GM18520 (cell line): ENCODE data around the gene APBB2.
A peak's percentile ranks its signal among the peaks of the same experiment; 100 is the strongest.
"Not testable (repeated sequence)": the region's sequence is repeated elsewhere in the genome, so short reads cannot be mapped to it uniquely, and the experiment has no call there.

ENCODE experiments used
- ATAC-seq: cut with Tn5 transposase; IDR thresholded peaks from one replicate; pipeline ENCODE4 v1.9.1; 2021; ENCODE audit not compliant: unreplicated experiment

APBB2 gene

DNA sequence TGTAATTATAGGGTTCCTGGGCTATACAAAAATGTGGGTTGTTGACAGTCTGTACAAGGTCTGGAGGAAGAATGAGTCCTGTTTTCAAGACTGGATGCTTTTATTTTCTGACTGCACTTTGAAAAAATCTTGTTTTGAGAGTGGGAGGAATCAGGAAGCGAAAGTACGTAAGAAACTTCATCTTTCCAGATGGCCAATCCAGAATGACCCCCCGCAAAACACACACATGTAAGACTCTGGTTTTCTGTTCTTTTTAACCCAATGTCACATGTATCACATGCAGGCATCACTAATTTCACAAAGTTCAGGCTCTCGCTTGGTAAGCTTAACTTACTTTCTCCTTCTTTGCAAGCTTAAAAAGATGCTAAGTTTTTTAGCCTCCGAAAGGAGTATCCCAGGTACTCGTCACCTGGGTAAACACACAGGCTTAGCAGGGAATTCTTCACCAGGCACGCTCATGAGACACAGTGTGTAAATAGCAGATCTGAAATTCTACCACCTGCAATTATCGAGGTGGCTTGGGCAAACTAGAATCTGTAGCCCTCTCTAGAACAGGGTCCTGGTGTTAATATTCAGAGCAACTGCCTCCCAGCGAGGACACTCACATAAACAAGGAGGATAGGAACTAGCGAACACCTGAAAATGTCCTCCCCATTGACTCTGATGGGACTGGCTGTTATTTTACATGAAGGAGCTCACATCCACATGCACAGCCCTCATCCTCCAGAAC lies 373.9 kb downstream of the APBB2 start:
- ATAC-seq: no peak

DNA sequence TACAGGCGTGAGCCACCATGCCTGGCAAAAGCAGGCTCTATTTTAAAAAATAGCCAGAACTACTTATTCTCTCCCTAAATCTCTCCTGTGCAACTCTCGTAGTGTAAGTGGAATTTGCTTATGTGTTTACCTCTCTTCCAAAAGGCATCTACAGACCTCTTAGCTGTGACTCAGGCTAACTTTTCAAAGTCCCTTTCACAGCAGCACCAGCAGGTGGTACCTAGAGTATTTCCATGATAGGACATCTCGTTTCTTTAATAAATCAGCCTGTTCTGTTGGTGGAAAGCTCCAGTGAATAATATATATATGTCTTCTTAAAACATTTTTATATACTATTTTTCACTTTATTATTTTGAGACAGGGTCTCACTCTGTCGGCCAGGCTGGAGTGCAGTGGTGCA lies 375.6 kb downstream of the APBB2 start:
- no peak for ATAC-seq

DNA sequence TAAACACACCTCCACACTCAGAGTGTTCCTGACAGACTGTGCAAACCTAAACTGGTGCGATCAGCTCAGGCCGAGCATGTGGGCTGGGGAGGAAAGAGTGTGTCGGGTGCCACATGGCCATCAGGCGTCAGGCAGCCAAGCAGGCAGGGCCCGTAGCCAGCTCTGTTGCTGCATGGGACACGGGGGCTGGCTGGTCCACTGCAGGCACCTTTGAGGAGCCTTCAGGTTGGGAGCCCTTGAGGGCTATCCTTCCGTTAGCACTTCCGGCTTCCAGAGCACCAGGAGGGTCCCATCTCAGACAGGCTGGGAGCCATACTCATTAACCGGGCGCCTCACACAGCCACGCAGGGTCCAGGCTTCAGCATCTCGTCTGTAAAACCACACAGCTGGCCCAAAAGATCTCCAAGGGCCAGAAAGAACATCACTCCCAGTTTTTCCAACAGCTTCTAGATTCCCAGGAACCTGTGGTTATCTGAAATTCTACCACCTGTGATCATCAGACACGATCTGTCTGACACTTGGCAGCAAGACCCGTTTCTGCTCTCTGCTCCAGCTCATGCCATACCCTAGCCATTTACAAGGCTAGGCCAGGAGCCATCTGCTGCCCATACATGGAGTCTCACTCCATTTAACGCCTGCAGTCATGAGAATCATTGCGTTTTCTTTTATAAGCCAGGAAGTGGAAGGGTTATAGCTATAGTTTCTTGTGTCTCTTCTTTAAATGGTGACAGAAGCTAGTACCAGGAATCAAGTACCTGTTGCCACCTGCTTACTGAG lies 377.1 kb downstream of the APBB2 start:
- ATAC-seq: no peak

DNA sequence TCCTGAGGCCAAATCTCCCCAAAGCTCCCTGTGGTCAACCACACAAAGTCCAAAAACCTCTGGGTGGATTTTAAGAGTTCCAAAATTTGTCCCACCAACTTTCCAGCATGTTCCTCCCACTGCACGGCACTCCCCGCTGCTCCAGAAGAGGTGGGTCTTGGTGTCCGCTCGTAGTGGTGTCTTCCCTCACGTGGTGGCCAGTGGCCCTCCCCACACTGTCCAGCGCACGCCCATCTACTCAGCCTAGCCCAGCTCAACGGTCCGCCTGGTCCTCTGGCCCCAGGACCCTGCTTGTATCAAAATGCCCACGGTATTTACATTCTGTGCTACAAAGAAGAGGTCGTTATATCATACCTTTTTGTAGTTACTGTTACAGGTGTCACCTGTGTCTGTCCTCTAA lies 381.1 kb downstream of the APBB2 start:
- ATAC-seq: no peak

DNA sequence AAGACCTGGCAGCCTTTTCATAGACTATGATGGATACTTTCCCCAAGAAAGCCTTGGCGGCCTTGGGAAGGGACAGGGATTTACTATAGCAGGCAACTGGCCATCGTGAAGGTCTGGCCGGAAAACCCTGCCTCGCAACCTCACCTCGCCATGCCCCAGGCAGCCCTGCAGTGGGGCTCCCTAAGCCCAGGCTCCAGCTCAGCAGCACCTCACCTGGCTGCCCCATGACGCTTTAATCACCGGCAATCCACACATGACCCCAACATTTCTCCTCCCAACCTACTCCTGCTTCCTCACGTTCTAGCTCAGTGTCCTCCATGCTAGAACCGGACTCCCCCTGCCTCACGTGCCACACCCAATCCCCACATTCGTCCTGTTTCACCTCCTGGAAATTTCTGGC lies 382.2 kb downstream of the APBB2 start:
- no peak for ATAC-seq

DNA sequence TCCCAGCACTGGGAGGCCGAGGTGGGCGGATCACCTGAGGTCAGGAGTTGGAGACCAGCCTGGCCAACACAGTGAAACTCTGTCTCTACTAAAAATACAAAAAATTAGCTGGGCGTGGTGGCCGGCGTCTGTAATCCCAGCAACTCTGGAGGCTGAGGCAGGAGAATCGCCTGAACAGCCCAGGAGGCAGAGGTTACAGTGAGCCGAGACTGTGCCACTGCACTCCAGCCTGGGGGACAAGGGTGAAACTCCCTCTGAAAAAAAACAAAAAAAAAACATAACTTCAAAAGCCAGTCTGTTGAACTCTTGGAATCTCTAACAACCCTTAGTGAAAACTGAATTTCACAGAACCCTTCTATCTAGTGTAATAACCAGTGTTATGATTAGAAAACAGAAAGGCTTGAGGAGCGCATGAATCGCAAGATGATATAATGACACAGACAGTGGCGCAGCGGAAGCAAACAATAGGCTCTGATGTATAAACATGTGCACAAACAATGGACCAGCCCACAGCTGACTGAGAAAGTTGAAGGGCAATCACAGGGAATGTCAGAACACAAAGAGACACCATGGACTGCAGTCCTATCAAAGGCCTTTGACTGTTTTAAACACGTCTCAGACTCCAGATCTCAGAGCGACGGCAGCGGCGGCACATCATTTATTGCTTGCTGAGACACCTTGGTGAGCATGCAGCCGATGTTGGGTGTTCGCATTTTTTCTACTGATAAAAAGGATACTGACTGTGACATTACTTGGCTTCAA lies 383.0 kb downstream of the APBB2 start:
- ATAC-seq: no peak

DNA sequence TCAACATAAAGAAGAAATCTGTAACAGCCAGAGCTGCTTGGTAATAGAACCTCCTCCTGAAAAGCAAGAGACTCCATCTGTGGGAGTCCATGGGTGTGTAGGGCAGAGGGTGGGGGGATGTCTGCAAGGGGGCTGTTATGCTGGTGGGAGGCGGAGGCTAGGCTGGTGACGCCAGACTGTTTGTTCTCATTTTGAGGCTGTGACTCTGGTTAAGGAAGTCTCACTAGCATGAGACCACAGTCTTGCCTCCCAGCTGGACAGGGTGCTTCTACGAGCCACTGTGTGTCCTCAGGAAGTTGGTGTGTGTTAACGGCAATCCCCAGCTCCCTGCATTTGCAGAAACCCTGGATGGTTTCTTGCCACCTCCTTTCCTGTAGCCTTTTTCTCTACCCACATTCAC lies 384.8 kb downstream of the APBB2 start:
- no peak for ATAC-seq

DNA sequence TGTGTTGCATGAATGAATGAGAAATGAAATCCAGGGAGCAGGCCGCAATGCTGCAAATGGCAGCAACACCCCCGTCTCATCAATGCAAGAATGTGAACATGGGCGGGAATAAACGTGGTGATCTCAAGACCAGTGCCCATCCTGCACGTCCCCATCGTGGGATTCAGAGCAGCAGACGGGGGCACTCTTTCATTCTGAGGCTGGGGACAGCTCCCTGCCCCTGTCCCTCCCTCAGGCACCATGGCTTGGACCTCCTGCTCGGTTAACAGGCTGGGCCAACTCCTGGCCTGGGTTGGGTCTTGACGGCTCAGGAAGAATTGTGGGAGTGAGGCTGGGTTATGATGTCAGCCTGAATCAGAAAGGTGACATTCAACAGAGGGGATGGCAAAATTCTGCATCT lies 385.7 kb downstream of the APBB2 start:
- ATAC-seq: no peak

DNA sequence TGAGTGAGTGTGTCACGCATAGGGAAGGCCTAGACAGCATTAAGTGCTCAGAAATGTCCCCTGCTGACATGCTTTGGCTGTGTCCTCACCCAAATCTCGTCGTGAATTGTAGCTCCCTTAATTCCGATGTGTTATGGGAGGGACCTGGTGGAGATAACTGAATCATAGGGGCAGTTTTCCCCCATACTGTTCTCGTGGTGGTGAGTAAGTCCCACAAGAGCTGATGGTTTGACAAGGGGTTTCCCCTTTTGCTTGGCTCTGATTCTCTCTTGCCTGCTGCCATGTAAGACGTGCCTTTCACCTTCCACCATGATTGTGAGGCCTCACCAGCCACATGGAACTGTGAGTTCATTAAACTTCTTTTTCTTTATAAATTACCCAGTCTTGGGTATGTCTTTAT lies 386.6 kb downstream of the APBB2 start:
- no peak for ATAC-seq

DNA sequence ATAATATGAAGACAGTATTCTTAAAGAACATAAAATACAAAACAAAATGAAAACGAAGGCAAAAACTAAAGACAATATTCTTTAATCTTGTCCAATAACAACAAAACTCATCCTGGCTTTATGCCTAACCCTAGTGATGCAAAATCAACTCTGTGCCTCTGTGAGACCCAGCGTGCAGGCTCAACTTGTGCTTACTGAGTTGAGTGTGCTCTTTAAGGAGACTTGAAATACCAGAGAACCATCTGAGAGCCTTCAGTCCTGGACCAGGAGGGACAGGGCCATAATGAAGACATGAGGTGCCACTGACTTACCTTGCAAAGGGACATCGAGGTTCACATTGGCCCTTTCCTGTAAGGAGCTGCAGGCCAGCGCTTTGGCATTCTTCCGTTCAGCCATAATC lies 387.5 kb downstream of the APBB2 start:
- no peak for ATAC-seq

DNA sequence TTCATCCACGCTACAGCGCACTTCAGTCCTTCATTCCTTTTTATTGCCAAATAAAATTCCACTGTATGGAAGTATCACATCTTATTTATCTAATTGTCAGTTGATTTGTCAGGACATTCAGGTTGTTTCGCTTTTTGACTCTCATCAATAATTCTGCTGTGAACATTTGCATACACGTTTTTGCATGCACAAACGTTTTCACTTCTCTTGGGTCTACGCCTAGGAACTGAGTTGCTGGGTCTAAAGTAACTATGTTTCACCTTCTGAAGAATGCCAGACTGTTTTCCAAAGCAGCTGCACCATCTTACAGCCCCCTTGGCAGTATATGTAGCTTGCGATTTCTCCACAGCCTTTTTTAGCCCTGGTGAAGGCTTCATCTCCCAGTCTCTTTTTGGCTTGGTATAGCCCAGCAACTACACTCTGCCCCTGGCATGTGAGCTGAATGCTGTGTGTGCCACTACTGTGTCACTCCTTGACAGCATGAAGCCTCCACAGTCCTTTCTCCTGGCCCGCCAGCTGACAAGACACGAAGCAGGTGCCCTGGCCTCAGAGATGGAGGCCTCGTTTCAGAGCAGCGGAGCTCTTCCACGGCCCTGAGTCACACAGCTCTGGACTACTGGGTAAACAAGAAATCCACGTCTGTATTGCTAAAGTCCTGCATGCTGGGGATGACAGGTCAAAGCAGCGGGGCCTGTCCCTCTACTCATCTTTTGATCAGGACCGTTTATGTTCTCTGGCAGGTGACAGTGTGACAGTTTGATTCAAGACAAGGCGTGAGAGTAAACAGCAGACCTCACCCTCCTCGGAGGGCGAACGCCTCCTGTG lies 389.1 kb downstream of the APBB2 start:
- ATAC-seq: no peak

DNA sequence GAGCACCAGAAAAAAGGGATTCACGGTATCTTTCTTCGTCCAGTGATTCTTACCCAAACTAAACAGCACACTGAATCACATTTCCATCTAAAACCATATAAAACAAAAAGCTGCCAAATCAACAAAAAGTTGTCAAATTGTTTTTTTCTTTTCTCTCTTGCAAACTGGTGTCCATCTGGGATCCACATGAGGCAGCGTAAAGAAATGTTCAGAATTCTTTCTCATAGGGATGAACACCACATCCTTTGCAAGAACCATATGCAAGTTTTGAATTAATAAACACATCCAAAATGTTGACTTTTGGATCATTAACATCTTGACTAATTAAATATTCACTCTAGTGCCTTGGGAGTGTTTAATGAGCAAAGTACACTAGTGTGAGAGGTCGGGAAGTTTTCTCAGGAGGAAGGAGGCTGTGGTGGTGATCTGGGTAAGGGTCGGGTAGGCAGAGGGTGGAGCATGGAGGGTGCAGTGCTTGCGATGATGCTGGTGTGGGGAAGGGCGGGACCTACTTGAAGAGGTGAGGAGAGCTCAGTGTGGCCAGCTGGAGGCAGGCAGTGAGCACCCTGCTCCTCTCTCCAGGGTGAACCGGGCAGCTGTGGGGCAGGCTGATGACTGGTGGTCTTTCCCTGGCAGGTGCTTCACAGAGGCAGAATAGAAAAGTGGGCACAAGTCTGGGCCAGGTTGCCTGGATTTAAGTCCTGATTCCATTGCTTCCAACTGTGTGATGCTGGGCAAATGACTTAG lies 391.7 kb downstream of the APBB2 start:
- ATAC-seq: no peak

DNA sequence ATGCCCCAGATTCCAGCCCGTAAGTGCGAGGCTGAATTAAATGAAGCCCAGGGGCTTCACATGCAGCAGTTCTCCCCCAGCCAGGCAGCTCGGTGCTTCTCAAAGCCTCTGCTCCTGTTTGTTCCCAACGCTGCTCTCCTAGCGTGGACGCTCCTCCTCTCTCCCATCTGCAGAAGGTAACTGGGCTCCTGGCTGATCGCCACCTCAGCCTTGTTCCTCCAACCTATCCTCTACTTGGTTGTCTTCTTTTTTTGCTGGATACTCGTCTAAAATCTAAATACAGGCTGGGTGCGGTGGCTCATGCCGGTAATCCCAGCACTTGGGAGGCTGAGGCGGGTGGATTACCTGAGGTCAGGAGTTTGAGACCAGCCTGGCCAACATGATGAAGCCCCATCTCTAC lies 394.2 kb downstream of the APBB2 start:
- ATAC-seq: no peak

DNA sequence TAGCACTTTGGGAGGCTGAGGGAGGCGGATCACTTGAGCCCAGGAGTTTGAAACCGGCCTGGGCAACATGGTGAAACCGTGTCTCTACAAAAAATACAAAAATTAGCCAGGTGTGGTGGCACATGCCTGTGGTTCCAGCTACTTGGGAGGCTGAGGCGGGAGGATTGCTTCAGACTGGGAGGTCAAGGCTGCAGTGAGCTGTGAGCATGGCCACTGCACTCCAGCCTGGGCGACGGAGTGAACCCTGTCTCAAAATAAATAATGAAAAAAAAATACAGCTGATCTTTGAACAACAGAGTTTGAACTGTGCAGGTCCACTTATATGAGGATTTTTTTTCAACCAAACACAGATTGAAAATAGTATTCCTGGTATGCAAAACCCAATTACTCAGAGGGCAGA lies 397.2 kb downstream of the APBB2 start:
- ATAC-seq: not testable (repeated sequence)

DNA sequence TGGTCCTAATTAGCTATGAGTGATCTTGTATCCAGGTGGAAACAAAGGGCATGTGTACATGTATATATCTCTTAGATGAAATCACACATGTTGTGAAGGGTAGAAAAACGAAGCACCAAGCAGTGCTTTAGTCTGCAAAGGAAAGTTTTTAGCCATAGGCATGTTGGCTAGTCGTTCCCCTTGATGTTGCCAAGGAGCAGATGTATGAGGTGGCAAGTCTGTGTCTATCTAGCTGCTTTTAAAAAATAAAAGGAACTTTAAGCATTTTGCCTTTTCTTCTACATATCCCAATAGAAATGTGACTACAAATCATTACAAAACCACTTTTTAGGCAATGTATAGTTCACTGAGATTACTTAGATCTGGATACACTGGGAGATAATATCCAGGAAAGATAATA lies 401.5 kb downstream of the APBB2 start:
- no peak for ATAC-seq

DNA sequence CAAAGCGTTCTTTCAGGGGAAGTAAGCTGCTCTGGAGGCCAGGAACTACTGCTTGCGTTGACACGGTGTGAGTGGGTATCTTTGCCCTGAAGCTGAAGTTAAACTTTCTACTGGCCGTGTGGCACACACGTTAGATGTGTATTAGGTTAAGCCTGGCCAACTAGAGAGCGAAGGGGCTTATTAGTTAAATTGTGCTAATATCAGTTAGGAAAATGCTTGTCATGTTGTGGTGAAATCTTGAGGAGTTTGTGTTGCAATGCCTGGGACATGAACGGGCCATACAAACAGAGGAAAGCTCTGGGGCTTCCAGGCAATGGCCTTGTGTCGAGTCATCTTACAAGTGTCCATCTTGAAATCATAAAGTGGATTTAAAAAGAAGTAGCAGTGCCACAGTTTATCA lies 402.0 kb downstream of the APBB2 start:
- ATAC-seq: no peak

DNA sequence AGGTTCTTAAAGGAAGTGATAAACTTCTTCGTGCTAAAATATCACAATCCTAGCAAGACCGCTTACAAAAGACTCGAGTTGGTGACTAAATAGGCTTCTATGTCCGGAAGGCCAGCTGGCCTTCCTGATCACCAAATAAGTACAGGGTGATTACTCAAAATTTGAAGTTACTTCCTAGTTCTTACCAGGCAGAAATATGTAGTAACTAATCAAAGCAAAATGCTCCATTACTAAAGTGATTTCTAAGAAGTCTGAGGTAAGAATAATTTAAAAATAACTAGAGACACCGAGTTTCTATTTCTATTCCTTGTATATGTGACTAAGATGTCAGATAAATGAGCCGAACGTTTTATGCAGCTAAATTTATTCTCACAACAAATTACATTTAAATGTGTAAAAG lies 402.4 kb downstream of the APBB2 start:
- ATAC-seq: no peak

DNA sequence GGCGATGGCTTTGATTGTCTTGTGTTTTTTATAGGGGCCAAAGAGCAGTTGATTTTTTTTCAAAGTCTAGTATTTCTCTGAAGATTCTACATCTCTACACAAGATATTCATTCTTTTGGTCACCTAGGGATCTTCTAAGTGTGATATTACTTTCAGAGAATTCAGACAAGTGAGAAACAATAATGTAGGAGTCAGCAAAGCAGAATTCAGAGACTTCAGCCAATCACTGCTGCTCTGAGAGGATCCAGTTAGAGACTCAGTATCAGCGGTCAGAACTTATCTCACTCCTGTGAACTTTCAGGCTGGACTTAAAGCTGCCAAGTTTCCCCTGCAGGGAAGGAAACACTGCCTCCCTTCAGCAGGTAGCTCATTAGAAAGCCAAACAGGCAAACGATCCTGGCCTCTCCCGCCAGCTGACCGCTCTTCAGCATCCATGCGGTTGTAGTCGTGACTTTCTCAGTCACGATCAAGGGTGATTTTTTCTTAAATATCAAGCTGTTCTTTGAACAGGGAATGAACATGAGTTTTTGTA lies 405.4 kb downstream of the APBB2 start:
- no peak for ATAC-seq

DNA sequence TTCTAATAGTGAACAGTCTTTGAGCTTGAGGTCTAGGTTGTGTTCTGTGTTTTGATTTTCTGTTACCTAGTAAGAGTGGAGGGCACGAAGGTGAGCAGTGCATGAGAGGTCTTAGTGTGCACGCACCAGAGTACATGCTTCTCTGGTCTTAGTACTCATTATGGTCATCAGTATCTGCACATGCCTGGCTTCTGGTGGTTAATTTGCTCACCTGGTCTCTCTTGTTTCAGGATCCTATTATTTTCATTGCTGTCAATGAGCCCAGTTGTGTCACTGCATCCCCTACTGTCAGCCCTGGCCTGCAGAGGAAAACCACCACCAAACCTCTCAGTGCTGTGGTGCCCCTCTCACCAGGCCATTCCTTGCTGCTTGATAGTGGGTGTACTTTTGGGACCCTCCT lies 409.7 kb downstream of the APBB2 start:
- no peak for ATAC-seq

DNA sequence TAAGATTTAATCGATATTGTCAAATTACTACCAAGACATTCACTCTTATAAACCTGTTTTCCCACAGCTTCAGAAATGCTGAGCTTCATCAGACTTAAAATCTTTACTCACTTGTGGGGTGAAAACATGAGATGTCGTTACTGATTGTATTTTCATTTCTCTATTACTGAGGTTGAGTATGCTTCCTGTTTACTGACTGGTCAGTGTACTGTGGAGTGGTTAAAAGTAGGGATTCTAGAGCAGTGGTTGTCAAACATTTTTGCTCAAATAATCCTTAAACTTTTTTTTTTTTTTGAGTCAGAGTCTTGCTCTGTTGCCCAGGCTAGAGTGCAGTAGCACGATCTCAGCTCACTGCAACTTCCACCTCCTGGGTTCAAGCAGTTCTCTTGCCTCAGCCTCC lies 414.3 kb downstream of the APBB2 start:
- peak; percentile 56 for ATAC-seq
